ENCODE data around the gene TALDO1. TPM values are rescaled to one million over a fixed set of nuclear protein-coding genes. Genes with fewer than 3 reads are reported as not detected.

The TALDO1 gene
- total RNA-seq, 2 experiments from 2014 or later, result 219 to 268 TPM

DNA sequence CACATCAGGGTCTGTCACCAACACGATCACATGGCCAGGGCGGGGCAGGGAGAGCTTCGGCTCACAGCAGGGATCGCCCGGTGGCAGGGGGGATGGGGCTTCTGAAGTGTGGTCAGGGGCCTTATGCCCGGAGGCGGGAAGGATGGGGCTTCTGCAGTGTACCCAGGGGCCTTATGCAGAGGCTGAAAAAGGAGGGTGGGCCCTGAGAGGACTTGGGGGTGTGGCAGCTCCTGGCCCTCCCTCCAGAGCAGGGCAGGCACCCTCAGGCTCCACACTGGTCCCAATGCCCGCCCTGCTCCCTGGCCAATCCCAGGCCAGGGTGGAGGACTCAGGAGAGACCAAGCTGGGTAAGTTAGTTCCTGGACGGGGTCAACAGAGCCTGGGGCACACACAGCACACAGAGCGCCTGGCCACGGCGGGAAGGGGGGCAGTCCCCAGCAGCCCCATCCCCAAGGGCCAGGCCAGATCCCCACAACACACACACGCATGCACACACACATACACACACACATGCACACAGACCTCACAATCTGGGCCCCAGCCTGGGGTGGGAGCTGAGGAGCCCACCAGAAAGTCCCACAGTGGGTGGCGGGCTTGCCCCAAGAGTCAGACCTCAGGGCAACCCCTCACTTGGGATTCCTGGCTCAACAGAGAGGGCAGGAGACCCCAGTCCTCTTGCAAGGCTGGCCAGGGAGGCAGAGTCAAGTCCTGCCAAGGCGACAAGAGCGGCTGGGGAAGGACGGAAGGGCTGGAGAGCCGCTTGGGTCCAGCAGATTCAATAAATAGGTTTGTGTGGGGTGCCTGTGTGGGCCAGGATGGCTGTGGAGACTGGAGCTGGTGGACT is 43.7 kb downstream of the TALDO1 start:
- Mint-ChIP-seq H3K27me3 (no peaks in the 10 kb centered on the region), H3K36me3 (ENCODE audit: low read depth) (peaks cover 4% of the 10 kb centered on the region), H3K4me1 (peaks cover 16% of the 10 kb centered on the region), H3K27ac (no peak overlapping the region), H3K4me3 (no peak overlapping the region), H3K9me3 (no peaks in the 10 kb centered on the region)
- DNase-seq, result no peak
- ChIA-PET CTCF (interaction anchor here (0.9 to 1.1 kb wide), 2 partner anchors 12 to 28 kb away, joined by 3 to 4 read pairs; partner anchors contain the start of gene PNPLA2), POLR2A (interaction anchor here (1.3 kb wide), 1 partner anchor 14 kb away, joined by 4 read pairs; the partner anchor contains the start of gene GATD1)

DNA sequence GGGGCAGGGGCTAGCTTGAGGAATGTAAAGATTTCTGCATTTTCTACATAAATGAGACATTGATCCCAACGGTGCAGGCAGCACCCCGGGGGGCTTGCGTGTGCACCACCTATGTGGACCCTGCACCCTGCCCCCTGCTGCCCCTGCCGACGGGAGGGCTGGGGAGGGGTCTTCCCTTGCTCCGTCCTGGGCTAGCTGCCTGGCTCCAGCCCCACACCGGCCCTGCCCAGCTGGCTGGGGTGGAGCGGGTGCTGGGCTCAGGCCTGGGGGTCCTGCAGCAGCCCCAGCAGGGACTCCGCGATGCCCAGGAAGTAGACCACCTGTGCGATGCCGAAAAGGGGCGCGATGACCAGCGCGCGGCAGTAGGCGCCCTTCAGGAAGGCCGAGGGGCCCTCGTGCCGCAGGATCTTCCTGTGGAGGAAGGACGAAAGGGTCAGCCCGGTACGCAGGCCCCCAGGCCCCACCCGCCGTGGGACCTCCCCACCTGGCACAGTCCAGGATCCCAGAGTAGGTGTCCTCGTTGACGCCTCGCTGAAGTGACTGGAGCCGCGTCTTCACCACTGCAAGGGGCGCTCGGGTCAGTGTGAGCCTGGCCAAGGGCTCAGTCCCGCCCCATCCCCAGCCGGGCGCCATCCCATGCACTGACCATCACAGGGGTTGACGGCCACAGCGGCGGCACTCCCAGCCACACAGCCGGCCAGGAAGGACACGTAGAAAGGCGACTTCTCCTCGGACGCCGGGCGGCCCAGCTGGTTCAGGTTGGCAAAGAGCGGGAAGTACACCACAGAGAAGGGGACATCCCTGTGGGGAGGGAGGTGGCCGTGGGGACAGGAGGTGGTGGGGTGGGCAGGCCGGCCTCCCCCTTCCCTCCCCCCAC is 44.6 kb downstream of the TALDO1 start:
- no peak overlapping the region for H3K4me3 Mint-ChIP-seq
- no peaks in the 10 kb centered on the region for H3K9me3 Mint-ChIP-seq
- H3K27ac Mint-ChIP-seq, result no peak overlapping the region
- H3K27me3 Mint-ChIP-seq, result no peaks in the 10 kb centered on the region
- ChIA-PET CTCF (interaction anchor here (0.5 to 1.3 kb wide), 4 partner anchors 11 to 135 kb away, joined by 3 to 4 read pairs (median 3); no protein-coding TSS in a partner anchor), POLR2A (interaction anchor here (1.3 kb wide), 1 partner anchor 15 kb away, joined by 4 read pairs; the partner anchor contains the start of gene GATD1)
- no peak for DNase-seq
- H3K36me3 Mint-ChIP-seq (ENCODE audit: low read depth), result peaks cover 4% of the 10 kb centered on the region
- peaks cover 22% of the 10 kb centered on the region for H3K4me1 Mint-ChIP-seq

GRCh38 chr11:792535-792821 is 45.2 kb downstream of the TALDO1 start:
- H3K4me3 Mint-ChIP-seq, result no peak overlapping the region
- H3K27ac Mint-ChIP-seq, result no peak overlapping the region
- peaks cover 4% of the 10 kb centered on the region for H3K36me3 Mint-ChIP-seq (ENCODE audit: low read depth)
- H3K27me3 Mint-ChIP-seq, result no peaks in the 10 kb centered on the region
- H3K4me1 Mint-ChIP-seq, result peaks cover 27% of the 10 kb centered on the region
- DNase-seq, result no peak
- POLR2A ChIA-PET, result no interaction called here
- CTCF ChIA-PET, result interaction anchor here (0.6 to 1.3 kb wide), 2 partner anchors 16 to 136 kb away, joined by 3 read pairs; no protein-coding TSS in a partner anchor
- H3K9me3 Mint-ChIP-seq, result no peaks in the 10 kb centered on the region

- Mint-ChIP-seq H3K27ac (no peak overlapping the region), H3K4me1 (peaks cover 25% of the 10 kb centered on the region), H3K27me3 (no peaks in the 10 kb centered on the region), H3K9me3 (no peaks in the 10 kb centered on the region), H3K36me3 (ENCODE audit: low read depth) (peaks cover 4% of the 10 kb centered on the region), H3K4me3 (no peak overlapping the region)
- no peak for DNase-seq
- POLR2A ChIA-PET, result no interaction called here
- CTCF ChIA-PET, result interaction anchor here (0.6 to 1.3 kb wide), 2 partner anchors 15 to 136 kb away, joined by 3 read pairs; no protein-coding TSS in a partner anchor
Measured at GRCh38 chr11:792873-793272, 45.6 kb downstream of the TALDO1 start.

- H3K27ac Mint-ChIP-seq, result no peak overlapping the region
- H3K36me3 Mint-ChIP-seq (ENCODE audit: low read depth), result peaks cover 4% of the 10 kb centered on the region
- ChIA-PET CTCF (interaction anchor here (0.6 to 1.3 kb wide), 2 partner anchors 15 to 222 kb away, joined by 3 read pairs; no protein-coding TSS in a partner anchor), POLR2A (no interaction called here)
- H3K9me3 Mint-ChIP-seq, result no peaks in the 10 kb centered on the region
- no peaks in the 10 kb centered on the region for H3K27me3 Mint-ChIP-seq
- no peak for DNase-seq
- peaks cover 25% of the 10 kb centered on the region for H3K4me1 Mint-ChIP-seq
- H3K4me3 Mint-ChIP-seq, result no peak overlapping the region
Measured at GRCh38 chr11:793556-793955, 46.3 kb downstream of the TALDO1 start.

GRCh38 chr11:794013-794765 is 46.9 kb downstream of the TALDO1 start:
- Mint-ChIP-seq H3K9me3 (no peaks in the 10 kb centered on the region), H3K36me3 (ENCODE audit: low read depth) (peaks cover 4% of the 10 kb centered on the region), H3K27me3 (no peaks in the 10 kb centered on the region), H3K4me1 (peaks cover 23% of the 10 kb centered on the region), H3K27ac (no peak overlapping the region), H3K4me3 (no peak overlapping the region)
- ChIA-PET POLR2A (no interaction called here), CTCF (interaction anchor here (0.6 to 0.8 kb wide), 2 partner anchors 10 to 223 kb away, joined by 3 read pairs; no protein-coding TSS in a partner anchor)
- no peak for DNase-seq

GRCh38 chr11:794766-795633 is 47.7 kb downstream of the TALDO1 start:
- Mint-ChIP-seq H3K27ac (no peak overlapping the region), H3K4me3 (peak overlapping the region; percentile 84), H3K4me1 (peaks cover 23% of the 10 kb centered on the region), H3K36me3 (ENCODE audit: low read depth) (peaks cover 4% of the 10 kb centered on the region), H3K9me3 (no peaks in the 10 kb centered on the region), H3K27me3 (no peaks in the 10 kb centered on the region)
- ChIA-PET POLR2A (no interaction called here), CTCF (interaction anchor here (0.6 to 1.4 kb wide), 3 partner anchors 11 to 112 kb away, joined by 3 read pairs; no protein-coding TSS in a partner anchor)
- DNase-seq, result no peak

GRCh38 chr11:795634-796564 is 48.6 kb downstream of the TALDO1 start:
- H3K4me1 Mint-ChIP-seq, result peaks cover 23% of the 10 kb centered on the region
- no peaks in the 10 kb centered on the region for H3K27me3 Mint-ChIP-seq
- H3K9me3 Mint-ChIP-seq, result no peaks in the 10 kb centered on the region
- DNase-seq, result peak; percentile 85
- H3K27ac Mint-ChIP-seq, result peak overlapping the region; percentile 80
- H3K4me3 Mint-ChIP-seq, result peak overlapping the region; percentile 84
- POLR2A ChIA-PET, result interaction anchor here (0.6 kb wide), 2 partner anchors 22 to 479 kb away, joined by 3 to 4 read pairs; no protein-coding TSS in a partner anchor
- H3K36me3 Mint-ChIP-seq (ENCODE audit: low read depth), result peaks cover 4% of the 10 kb centered on the region
- CTCF ChIA-PET, result interaction anchor here (0.6 to 1.7 kb wide), 4 partner anchors 10 to 111 kb away, joined by 3 to 7 read pairs (median 3); no protein-coding TSS in a partner anchor

DNA sequence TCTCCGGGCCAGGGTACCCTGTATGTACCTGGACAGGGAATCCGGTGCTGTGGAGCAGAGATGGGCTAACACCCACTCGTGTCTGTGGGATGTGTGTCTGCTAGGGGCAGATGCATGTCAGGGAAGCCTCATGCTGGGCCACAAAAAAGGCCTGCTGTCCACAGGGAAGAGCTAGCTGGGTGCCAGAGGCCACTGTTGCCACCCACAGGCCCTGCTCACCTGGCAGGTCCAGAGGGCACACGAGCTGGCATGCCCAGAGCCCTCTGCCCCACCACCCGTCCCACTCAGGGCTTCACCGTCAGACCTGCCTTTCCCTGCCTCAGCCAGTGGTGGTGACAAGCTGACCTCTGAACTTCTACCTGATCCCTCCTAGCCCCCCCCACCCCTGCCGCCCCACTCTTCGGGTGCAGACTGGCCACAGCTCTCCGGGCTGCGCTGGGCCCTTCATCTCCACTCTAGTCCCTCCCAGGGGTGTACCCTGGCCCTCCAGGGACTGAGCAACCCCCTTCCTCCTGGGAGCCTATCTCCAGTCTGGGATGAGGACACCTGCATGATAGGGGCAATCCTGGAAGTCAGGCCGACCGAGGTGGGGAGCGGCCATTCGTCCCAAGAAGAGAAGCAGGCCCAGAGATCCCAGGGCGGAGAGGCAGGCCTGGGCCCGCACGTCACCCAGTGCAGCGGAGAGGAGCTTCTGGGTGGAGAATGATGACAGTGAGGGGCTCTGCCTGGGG is 49.5 kb downstream of the TALDO1 start:
- Mint-ChIP-seq H3K27ac (peak overlapping the region; percentile 80), H3K4me1 (peaks cover 23% of the 10 kb centered on the region), H3K9me3 (no peaks in the 10 kb centered on the region), H3K36me3 (ENCODE audit: low read depth) (peaks cover 3% of the 10 kb centered on the region), H3K27me3 (no peaks in the 10 kb centered on the region), H3K4me3 (peak overlapping the region; percentile 84)
- DNase-seq, result no peak
- CTCF ChIA-PET, result interaction anchor here (0.6 to 1.7 kb wide), 7 partner anchors 9 to 55 kb away, joined by 3 to 7 read pairs (median 3); partner anchors contain the start of genes CRACR2B and PNPLA2
- POLR2A ChIA-PET, result interaction anchor here (0.6 kb wide), 3 partner anchors 21 to 184 kb away, joined by 3 to 4 read pairs (median 4); no protein-coding TSS in a partner anchor

Measured in activated CD4-positive, alpha-beta T cell treated with anti-CD3 and anti-CD28 coated beads, Interleukin-2, amount 10 ng/mL, durations not matched to agents 7 days and 5 days (primary cell).